Cardiac septum (tissue), 1 donor: ENCODE measurements around the gene SLC7A5. TPM values are rescaled to one million over a fixed set of nuclear protein-coding genes. Genes with fewer than 3 reads are reported as not detected.
"Not testable (repeated sequence)": the region's sequence is repeated elsewhere in the genome, so short reads cannot be mapped to it uniquely, and the experiment has no call there.

Source experiments
- DNase-seq: peaks from one replicate; pipeline ENCODE4 v3.0.0-alpha.2; 2020; ENCODE audit warnings: low spot score
- intact Hi-C: fragments of 100-400 bp; cut with DNase I; formaldehyde crosslinking; loops from one replicate; pipeline ENCODE4 v1.14.0; 2022
- total RNA-seq: library from RNA; stranded (reverse); fragmentation: NEBNext Ultra II Directional; extraction: Animal tissue kit (Norgen Biotek cat#: 25700); gene quantifications from one replicate; pipeline ENCODE4 v1.2.1, GENCODE V29; 2021
- donor health status: DM: no; HTN: no; CAD: no.

Gene SLC7A5
- total RNA-seq, 1 donor from 2014 or later, result 8.2 TPM

- no peak for DNase-seq
- intact Hi-C loops, result no loop called here
These were observed 4.8 kb downstream of the SLC7A5 start for GRCh38 chr16:87864331-87864989.

- intact Hi-C loops, DNase-seq: not testable (repeated sequence)
These were observed 6.0 kb downstream of the SLC7A5 start for GRCh38 chr16:87863327-87863635.

GRCh38 chr16:87862597-87863326 lies 6.5 kb downstream of the SLC7A5 start:
- intact Hi-C loops, DNase-seq: not testable (repeated sequence)

GRCh38 chr16:87861300-87862099 lies 7.8 kb downstream of the SLC7A5 start:
- DNase-seq, intact Hi-C loops: not testable (repeated sequence)

GRCh38 chr16:87860553-87861299 lies 8.6 kb downstream of the SLC7A5 start:
- intact Hi-C loops, result no loop called here
- DNase-seq, result no peak

GRCh38 chr16:87858151-87858993 lies 10.9 kb downstream of the SLC7A5 start:
- DNase-seq, intact Hi-C loops: not testable (repeated sequence)

- intact Hi-C loops, result no loop called here
- DNase-seq, result no peak
These were observed 12.5 kb downstream of the SLC7A5 start for GRCh38 chr16:87856791-87857228.

GRCh38 chr16:87855852-87856715 lies 13.2 kb downstream of the SLC7A5 start:
- intact Hi-C loops, result no loop called here
- DNase-seq, result peak; percentile 87

GRCh38 chr16:87854907-87855683 lies 14.2 kb downstream of the SLC7A5 start:
- intact Hi-C loops, result loop anchor here (5.0 kb wide), 2 partner anchors 52 to 73 kb away; no protein-coding TSS in a partner anchor
- DNase-seq, result no peak

GRCh38 chr16:87854053-87854906 lies 15.0 kb downstream of the SLC7A5 start:
- intact Hi-C loops, result loop anchor here (5.0 kb wide), 2 partner anchors 53 to 72 kb away; no protein-coding TSS in a partner anchor
- DNase-seq, result no peak

GRCh38 chr16:87853411-87854052 lies 15.8 kb downstream of the SLC7A5 start:
- peak; percentile 98 for DNase-seq
- intact Hi-C loops, result loop anchor here (5.0 kb wide), 2 partner anchors 54 to 71 kb away; no protein-coding TSS in a partner anchor

GRCh38 chr16:87851601-87852000 lies 17.7 kb downstream of the SLC7A5 start:
- no peak for DNase-seq
- intact Hi-C loops, result loop anchor here (5.0 kb wide), 2 partner anchors 56 to 69 kb away; no protein-coding TSS in a partner anchor

- DNase-seq, result no peak
- intact Hi-C loops, result loop anchor here (5.0 kb wide), 2 partner anchors 56 to 69 kb away; no protein-coding TSS in a partner anchor
These were observed 18.1 kb downstream of the SLC7A5 start for GRCh38 chr16:87851141-87851587.

- intact Hi-C loops, result loop anchor here (5.0 kb wide), 2 partner anchors 57 to 68 kb away; no protein-coding TSS in a partner anchor
- DNase-seq, result peak; percentile 87
These were observed 19.0 kb downstream of the SLC7A5 start for GRCh38 chr16:87850009-87851006.
